Gastrocnemius medialis (tissue), 4 donors: ENCODE results near the gene PSTPIP1.

Experiments
- POLR2A ChIP-seq, 2 donors: fragments of 450-650 bp; IDR thresholded peaks; one replicate each; pipeline ENCODE4 v1.6.1; 2017; ENCODE audit warnings: antibody characterized with exemption in 2 of 2, mild to moderate bottlenecking in 2 of 2, moderate library complexity in 2 of 2
- TF ChIP-seq, protein P1 (sequence below), 5 experiments: fragments of 450-650 bp in 3 of 5; fragments of 200-600 bp in 2 of 5; sonication (generic) in 2 of 5; IDR thresholded peaks in 4 of 5; conservative IDR thresholded peaks in 1 of 5; 1 replicate in 4 of 5; 2 replicates in 1 of 5; pipeline ENCODE4 v1.5.1; 2016 to 2019; ENCODE audit warnings: antibody characterized with exemption in 5 of 5, mild to moderate bottlenecking in 3 of 5, moderate library complexity in 3 of 5

DNA sequence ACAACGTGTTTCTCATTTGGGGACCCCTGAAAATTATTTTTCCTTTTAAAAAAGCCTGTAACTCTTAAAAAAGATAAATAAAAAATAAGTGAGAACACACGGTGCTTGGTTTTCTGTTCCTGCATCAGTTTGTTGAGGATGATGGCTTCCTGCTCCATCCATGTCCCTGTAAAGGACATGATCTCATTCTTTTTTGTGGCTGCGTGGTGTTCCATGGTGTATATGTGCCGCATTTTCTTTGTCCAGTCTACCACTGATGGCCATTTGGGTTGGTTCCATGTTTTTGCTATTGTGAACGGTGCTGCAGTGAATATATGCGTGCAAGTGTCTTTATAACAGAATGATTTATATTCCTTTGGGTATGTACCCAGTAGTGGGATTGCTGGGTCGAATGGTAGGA, 73.7 kb downstream of the PSTPIP1 start:
- TF ChIP-seq, protein P1, sequence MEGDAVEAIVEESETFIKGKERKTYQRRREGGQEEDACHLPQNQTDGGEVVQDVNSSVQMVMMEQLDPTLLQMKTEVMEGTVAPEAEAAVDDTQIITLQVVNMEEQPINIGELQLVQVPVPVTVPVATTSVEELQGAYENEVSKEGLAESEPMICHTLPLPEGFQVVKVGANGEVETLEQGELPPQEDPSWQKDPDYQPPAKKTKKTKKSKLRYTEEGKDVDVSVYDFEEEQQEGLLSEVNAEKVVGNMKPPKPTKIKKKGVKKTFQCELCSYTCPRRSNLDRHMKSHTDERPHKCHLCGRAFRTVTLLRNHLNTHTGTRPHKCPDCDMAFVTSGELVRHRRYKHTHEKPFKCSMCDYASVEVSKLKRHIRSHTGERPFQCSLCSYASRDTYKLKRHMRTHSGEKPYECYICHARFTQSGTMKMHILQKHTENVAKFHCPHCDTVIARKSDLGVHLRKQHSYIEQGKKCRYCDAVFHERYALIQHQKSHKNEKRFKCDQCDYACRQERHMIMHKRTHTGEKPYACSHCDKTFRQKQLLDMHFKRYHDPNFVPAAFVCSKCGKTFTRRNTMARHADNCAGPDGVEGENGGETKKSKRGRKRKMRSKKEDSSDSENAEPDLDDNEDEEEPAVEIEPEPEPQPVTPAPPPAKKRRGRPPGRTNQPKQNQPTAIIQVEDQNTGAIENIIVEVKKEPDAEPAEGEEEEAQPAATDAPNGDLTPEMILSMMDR (IDR thresholded peaks at IDR 0.05 in 4 of 5, conservative IDR thresholded peaks at IDR 0.05 in 1 of 5), result no peak
- no peak for TF ChIP-seq POLR2A (IDR thresholded peaks at IDR 0.05)
